ENCODE data around the gene VPS37C. TPM values are rescaled to one million over a fixed set of nuclear protein-coding genes. Genes with fewer than 3 reads are reported as not detected.

The VPS37C gene
- total and polyA plus RNA-seq, 10 of the 15 experiments (the other 5 are each of a cell fraction or from before 2014, with no cell fraction given) = 0.39 to 16.5 (median 7.8) TPM

DNA sequence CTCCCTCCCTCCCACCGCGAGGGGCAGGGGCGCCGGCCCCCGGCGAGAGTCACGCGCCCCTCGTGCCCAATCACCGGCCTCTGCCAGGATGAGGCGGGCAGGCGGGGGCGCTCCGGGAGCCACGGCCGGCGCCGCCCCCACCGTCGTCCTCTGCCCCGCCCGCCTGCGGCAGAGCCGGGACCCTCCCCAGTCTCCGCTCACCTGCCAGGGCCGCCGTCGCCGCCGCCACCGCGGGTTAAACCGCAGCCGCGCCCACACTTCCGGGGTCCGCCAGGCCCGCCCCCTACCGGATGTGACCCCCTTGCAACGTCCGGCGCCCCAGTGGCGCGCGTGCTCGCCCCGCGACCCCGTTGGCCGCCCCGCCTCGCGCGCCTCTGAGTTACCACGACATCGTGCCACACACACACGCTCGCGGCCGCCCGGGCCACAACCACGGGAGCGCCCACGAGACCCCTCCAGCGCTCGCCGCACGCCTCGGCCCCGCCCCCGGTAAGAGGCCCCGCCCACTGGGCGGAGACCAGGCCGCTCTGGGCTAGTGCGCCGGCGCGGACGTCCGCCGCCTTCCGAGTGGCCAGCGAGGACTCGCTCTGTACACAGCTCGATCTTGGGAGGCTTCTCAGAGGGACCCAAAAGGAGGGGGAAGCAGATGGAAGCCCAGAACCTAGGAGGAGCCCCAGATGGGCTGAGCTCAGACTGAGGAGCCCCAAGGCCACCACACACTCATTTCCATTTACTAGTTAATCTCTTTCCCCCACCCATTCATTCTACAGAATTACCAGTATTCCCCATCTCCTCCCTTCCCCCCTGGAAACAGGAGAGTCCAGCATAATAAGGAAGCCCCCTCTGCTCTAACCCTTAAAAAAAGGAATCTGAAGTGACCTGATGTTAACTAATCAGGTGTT lies at the start of gene VPS37C (continued):
- TF ChIP-seq MYC (IDR thresholded peaks at IDR 0.05; ENCODE audit: insufficient read depth, insufficient read length, insufficient replicate concordance, low read length, severe bottlenecking) = no peak
- no peak for TF ChIP-seq SRF (IDR thresholded peaks at IDR 0.05; ENCODE audit: low read depth in 2 of 2, low read length in 2 of 2)
- TF ChIP-seq CBX3 (IDR thresholded peaks at IDR 0.05; ENCODE audit: borderline replicate concordance, low read depth) = no peak
- 0 out of 2 replicates have a peak, but pooled peaks have one; percentile 17 for TF ChIP-seq MEF2A (IDR thresholded peaks at IDR 0.05; ENCODE audit: insufficient read depth, low read depth, low read length)
- TF ChIP-seq, protein P1, sequence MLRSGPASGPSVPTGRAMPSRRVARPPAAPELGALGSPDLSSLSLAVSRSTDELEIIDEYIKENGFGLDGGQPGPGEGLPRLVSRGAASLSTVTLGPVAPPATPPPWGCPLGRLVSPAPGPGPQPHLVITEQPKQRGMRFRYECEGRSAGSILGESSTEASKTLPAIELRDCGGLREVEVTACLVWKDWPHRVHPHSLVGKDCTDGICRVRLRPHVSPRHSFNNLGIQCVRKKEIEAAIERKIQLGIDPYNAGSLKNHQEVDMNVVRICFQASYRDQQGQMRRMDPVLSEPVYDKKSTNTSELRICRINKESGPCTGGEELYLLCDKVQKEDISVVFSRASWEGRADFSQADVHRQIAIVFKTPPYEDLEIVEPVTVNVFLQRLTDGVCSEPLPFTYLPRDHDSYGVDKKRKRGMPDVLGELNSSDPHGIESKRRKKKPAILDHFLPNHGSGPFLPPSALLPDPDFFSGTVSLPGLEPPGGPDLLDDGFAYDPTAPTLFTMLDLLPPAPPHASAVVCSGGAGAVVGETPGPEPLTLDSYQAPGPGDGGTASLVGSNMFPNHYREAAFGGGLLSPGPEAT (IDR thresholded peaks at IDR 0.05; ENCODE audit: low read depth) = peak; percentile 56
- TF ChIP-seq, protein P2, sequence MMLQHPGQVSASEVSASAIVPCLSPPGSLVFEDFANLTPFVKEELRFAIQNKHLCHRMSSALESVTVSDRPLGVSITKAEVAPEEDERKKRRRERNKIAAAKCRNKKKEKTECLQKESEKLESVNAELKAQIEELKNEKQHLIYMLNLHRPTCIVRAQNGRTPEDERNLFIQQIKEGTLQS (IDR thresholded peaks at IDR 0.05; ENCODE audit: borderline replicate concordance, extremely low read depth, low read depth, low read length) = peak; percentile 63; the same call in 1 of the 2 replicates
- TF ChIP-seq TARDBP (IDR thresholded peaks at IDR 0.05; ENCODE audit: borderline replicate concordance) = no peak; the same call in 1 of the 2 replicates
- TF ChIP-seq JUND (IDR thresholded peaks at IDR 0.05; ENCODE audit: low read depth, low read length) = no peak
- TF ChIP-seq TCF12 (IDR thresholded peaks at IDR 0.05; ENCODE audit: low read depth, low read length) = 0 out of 2 replicates have a peak, but pooled peaks have one; percentile 50
- TF ChIP-seq HCFC1 (IDR thresholded peaks at IDR 0.05; ENCODE audit: low read length) = peak; percentile 13
- no peak for TF ChIP-seq BMI1 (IDR thresholded peaks at IDR 0.05; ENCODE audit: borderline replicate concordance)
- TF ChIP-seq PRDM15 (CRISPR knock-in tag; IDR thresholded peaks at IDR 0.05) = no peak
- TF ChIP-seq, protein P3, sequence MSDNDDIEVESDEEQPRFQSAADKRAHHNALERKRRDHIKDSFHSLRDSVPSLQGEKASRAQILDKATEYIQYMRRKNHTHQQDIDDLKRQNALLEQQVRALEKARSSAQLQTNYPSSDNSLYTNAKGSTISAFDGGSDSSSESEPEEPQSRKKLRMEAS (IDR thresholded peaks at IDR 0.05; ENCODE audit: low read depth, low read length) = peak; percentile 81
- peak; percentile 96 for TF ChIP-seq LARP7 (IDR thresholded peaks at IDR 0.05)
- no peak for TF ChIP-seq FOXM1 (IDR thresholded peaks at IDR 0.05; ENCODE audit: low read depth, low read length)
- no peak for TF ChIP-seq CBX5 (IDR thresholded peaks at IDR 0.05; ENCODE audit: low read depth)
- no peak for TF ChIP-seq SPI1 (IDR thresholded peaks at IDR 0.05; ENCODE audit: borderline replicate concordance, insufficient read depth, low read depth, low read length)
- TF ChIP-seq ZZZ3 (IDR thresholded peaks at IDR 0.05; ENCODE audit: control insufficient read depth, insufficient read length, low read depth) = no peak
- no peak for TF ChIP-seq SMARCA5 (IDR thresholded peaks at IDR 0.05)
- TF ChIP-seq ASH2L (IDR thresholded peaks at IDR 0.05; ENCODE audit: borderline replicate concordance, low read depth) = no peak

Data from GM12878 (cell line).